ENCODE measurements around the gene SRMS.
"Not testable (repeated sequence)": the region's sequence is repeated elsewhere in the genome, so short reads cannot be mapped to it uniquely, and the experiment has no call there.

Gene SRMS

DNA sequence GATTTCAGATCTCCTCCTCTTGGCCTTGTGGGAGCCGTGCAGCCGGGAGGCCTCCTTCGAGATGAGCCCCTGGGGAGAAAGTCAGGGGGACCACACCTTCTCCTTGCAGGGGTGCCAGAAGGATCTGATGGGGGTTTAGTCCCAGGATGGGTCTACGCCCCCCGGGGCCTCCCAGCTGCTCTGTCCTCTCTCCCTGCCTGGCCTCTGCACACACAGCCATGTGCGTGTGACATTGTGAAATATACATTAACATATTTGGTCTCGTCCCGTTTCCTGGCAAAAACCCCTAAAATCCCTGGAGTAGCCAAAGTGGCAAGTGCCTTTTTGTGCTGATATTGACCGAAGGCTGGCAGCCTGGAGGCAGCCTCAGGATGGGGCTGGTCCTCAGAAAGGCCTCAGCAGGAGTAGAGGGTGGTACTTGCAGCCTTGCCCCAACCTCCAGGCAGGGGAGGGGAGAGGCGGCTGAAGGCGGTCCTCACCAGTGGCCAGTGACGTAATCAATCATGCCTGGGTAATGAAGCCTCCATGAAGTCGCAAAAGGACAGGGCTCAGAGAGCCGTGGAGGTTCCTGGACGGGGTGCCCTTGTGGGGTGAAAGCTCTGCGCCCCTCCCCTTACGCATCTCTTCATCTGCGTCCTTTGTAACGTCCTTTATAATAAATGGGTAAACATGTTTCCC is 31.6 kb upstream of the SRMS start:
- no peak for DNase-seq (ENCODE audit: low read depth in 2 of 2)

DNA sequence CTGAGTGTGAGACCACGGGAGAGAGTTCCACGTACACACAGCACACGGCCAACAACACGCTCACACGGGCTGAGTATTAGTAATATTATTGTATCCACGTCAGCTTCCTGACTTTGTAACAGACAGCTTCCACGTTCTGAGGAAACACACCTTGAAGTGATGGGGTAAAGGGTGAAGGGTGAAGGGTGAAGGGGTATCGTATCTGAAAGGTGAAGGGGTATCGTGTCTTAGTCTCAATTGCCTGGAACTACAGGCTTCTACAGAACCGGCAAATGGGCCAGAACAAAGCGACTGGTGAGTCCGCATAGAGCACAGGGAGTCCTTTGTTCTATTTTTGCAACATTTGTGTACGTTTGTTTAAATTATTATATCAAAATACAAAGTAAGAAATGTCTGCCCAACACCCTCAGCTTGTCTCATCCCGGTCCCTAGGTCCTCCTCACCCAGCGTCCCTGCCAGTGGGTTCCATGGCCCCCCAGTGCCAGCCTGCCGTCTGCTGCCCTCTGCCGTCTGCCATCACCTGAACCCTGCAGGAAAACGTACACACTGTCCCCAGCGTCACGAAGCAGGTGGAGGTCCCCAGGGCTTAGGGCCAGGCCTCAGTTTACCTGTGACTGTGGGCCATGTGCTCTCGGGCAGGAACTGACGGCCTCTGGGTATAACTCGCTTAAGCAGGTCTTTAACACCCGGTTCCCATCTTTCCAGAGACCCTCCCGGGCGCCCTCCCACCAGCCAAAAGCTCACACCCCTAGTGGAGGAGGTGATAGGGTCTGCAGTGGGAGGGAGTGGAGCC is 30.9 kb upstream of the SRMS start:
- no peak for DNase-seq (ENCODE audit: low read depth in 2 of 2)

- no peak for DNase-seq (ENCODE audit: low read depth in 2 of 2)
Observed at GRCh38 chr20:63577317-63577894, 29.9 kb upstream of the SRMS start.

GRCh38 chr20:63576311-63576710 is 28.8 kb upstream of the SRMS start:
- no peak for DNase-seq (ENCODE audit: low read depth in 2 of 2)

- DNase-seq (ENCODE audit: low read depth in 2 of 2), result no peak
Observed at GRCh38 chr20:63574829-63575743, 27.5 kb upstream of the SRMS start.

- no peak for DNase-seq (ENCODE audit: low read depth in 2 of 2)
Observed at GRCh38 chr20:63574156-63574828, 26.7 kb upstream of the SRMS start, which contains the start of gene HELZ2. TSS of gene HELZ2 (minus strand) at chr20:63574239. CDS start at chr20:63572385, 1,854 bp downstream.

- no peak for DNase-seq (ENCODE audit: low read depth in 2 of 2)
Observed at GRCh38 chr20:63573647-63574131, 26.1 kb upstream of the SRMS start.

DNA sequence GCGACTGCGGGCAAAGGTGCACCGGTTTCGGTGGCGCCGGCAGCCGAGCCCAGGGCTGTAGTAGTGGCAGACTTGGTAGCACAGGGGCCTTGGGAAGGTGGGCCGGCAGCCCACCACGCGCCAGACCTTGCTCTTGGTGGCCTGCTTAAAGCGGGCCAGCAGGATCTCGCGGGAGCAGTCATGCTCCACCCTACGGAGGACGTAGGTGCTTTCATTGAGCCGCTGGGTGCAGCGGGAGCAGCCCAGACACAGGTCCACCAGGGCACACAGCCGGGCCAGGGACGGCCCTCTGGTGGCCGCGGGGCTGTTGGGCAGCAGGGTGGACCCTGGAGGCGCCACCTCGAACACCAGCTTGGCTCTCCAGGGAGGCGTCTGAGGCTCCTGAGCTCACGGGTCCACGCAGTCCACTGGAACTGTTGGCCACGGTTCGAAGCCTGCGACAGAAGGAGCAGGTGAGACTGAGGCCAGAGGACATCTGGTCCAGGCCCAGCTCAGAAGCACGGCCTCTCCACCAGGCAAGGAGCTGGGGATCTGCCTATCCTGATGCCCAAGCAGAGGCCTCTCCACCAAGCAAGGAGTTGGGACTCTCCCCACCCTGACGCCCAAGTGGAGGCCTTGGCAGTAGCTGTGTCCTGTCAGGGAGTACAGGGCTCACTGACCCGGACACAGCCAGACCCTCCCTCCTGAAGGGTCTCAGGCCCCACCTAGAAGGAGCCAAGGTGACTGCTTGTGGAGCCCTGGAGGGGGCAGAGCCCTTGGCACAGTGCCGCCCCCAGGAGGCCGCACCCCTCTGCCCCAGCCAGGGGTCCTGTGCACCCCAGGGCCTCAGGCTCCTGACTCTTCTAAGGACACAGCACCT is 25.5 kb upstream of the SRMS start:
- no peak for DNase-seq (ENCODE audit: low read depth in 2 of 2)

DNA sequence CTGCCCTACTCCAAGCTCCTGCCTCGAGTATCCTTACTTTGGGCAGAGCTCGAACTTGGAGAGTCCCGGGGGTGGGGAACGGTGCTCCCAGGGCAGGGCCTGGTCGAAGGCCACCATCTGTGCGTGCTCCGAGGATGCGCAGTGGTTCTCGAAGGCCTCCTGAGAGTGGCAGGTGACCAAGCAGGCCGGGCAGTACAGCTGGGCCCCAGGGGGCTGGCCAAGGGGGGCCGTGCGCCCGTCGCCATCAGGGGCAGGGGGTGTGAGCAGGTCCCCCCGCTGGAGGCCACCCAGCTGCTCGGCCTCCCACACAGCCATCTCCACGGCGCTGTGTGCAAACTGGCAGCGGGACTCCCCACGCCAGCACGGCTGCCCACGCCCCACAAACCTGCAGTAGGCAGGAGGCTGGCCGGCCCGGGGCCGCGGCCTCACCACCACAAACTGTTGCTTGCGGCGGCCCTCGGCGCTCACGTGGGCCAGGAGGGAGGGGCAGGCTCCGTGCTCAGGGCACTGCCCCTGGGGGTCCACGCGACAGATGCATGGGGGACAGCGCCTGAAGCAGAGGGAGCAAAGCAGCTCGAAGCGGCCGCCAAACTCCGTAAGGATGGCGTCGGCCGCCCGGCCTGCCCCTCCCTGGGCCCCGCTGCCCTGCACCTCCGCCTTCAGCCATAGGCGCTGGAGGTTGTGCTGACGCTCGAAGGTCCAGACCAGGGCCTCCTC is 24.7 kb upstream of the SRMS start:
- DNase-seq (ENCODE audit: low read depth in 2 of 2), result no peak

- not testable (repeated sequence) for DNase-seq (ENCODE audit: low read depth in 2 of 2)
Observed at GRCh38 chr20:63571087-63571478, 23.5 kb upstream of the SRMS start.

GRCh38 chr20:63570281-63571086 is 22.9 kb upstream of the SRMS start:
- no peak for DNase-seq (ENCODE audit: low read depth in 2 of 2)

- no peak for DNase-seq (ENCODE audit: low read depth in 2 of 2)
Observed at GRCh38 chr20:63568986-63569949, 21.7 kb upstream of the SRMS start.

DNA sequence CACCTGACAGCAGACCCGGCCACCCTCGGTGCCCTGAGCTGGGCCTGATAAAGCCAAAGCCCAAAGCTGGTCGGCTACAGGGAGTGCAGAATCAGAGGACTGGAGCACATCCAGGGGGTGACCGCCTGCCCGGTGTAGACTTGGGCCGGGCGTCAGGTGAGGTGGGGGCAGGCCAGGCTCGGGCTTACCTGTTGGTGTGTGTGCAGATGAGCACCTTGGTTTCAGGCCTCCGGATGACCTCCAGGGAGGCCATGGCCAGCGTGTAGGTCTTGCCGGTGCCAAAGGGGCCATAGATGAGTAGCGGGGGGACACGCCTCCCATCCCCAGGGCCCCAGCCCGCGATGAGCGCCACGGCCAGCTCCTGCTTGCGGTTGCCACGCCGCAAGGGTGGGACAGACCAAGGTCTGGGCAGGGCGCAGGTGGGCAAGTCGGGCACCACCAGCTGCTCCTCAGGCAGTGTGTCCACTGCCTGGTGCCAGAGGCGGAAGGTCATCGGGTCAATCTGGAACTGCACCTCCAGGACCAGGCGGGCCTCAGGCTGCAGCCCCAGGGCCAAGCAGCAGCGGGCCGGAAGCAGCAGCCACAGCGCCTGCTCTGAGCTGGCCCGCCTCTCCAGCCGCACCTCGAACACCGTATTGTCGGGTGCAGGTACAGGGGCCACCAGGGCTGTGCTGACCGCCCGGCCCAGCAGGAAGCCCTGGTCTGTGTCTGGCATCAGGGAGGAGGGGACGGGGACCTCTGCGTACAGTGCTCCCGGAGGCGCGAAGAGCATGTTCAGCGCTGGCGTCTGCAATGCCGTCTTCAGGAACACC is 20.8 kb upstream of the SRMS start:
- no peak for DNase-seq (ENCODE audit: low read depth in 2 of 2)

DNA sequence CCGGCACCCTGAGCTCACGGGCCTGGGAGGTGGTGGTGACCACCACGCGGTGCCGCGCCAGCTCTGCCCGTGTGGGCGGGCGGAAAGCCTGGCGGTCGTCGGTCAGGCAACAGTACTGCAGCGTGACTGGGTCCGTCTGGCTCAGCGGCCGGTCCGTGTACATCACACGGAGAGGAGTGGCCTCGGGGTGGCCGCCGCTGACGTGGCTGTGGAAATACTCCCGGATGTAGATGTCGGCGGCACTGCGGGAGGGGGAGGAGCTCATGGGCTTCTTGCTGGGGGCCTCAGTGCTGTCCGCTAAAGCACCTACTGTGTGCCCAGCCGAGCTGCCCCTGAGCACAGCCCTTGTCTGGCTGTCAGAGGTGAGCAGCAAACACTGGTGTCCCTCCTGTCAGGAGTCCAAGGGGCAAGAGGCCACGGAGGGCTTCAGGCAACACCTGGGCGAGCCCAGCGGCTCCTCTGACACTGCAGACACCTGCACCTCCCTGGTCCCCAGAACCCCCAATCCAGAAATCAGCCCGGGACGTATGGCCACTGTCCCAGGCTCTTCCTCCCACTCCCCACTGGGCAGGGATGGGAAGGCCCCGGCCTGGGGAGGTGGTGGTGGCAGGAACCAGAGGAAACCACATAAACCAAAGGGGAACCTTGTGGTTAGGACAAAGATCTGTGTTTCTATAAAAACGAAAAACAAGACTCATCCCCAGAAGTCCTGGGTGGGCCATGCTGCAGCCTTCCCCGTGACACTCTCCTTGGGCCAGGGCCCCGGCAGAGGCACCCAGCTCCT is 20.0 kb upstream of the SRMS start:
- DNase-seq (ENCODE audit: low read depth in 2 of 2), result peak; percentile 36 to 38

GRCh38 chr20:63567136-63567385 is 19.5 kb upstream of the SRMS start:
- no peak for DNase-seq (ENCODE audit: low read depth in 2 of 2)
